Adrenal gland (tissue), 12 donors: ENCODE results near the gene STK39. TPM values are rescaled to one million over a fixed set of nuclear protein-coding genes. Genes with fewer than 3 reads are reported as not detected.

Source experiments
- DNase-seq, 7 donors: peaks; one replicate each; pipeline ENCODE4 v3.0.0-alpha.2; 2019 to 2020
- H3K27ac ChIP-seq, 5 donors: fragments of 200-600 bp; sonication (generic) in 4 of 5; 1 replicate in 3 of 5; 2 replicates in 2 of 5; pipeline versions ENCODE4 v1.5.1 to v1.8.0; 2016 to 2020; ENCODE audit warnings: mild to moderate bottlenecking in 1 of 5
- H3K27me3 ChIP-seq: fragments of 200-600 bp; 2 replicates; pipeline ENCODE4 v1.8.0; 2021
- H3K36me3 ChIP-seq, 2 donors: fragments of 200-600 bp; replicated peaks in 1 of 2; 1 replicate in 1 of 2; 2 replicates in 1 of 2; pipeline versions ENCODE4 v1.5.1 to v1.8.0; 2018 to 2022
- H3K4me1 ChIP-seq, 2 donors: fragments of 200-600 bp; replicated peaks in 1 of 2; 1 replicate in 1 of 2; 2 replicates in 1 of 2; pipeline versions ENCODE4 v1.5.1 to v1.8.0; 2018 to 2021
- H3K4me3 ChIP-seq, 4 donors: fragments of 200-600 bp; sonication (generic) in 3 of 4; one replicate each; pipeline ENCODE4 v1.5.1; 2016 to 2018
- H3K9me3 ChIP-seq, 3 donors: fragments of 200-600 bp; sonication (generic) in 1 of 3; replicated peaks in 1 of 3; 1 replicate in 2 of 3; 2 replicates in 1 of 3; pipeline versions ENCODE4 v1.5.1 to v1.8.0; 2016 to 2021
- POLR2A ChIP-seq, 2 donors: fragments of 450-650 bp; IDR thresholded peaks; one replicate each; pipeline ENCODE4 v1.6.1; 2017; ENCODE audit warnings: antibody characterized with exemption in 2 of 2, mild to moderate bottlenecking in 2 of 2, moderate library complexity in 1 of 2
- WGBS, 4 donors: extraction: QIAGEN DNeasy Blood & Tissue Kit in 2 of 4; methylation state at CpG; one replicate each; pipeline versions ENCODE4 v1.1.5 to v1.1.7; 2013 to 2017; 5-methylcytosine and 5-hydroxymethylcytosine counted together
- intact Hi-C, 2 donors: fragments of 100-400 bp; cut with DNase I; formaldehyde crosslinking; loops; one replicate each; pipeline versions ENCODE4 v1.14.1 to v1.15.0; 2022 to 2023
- polyA plus RNA-seq, 3 donors: library from polyadenylated mRNA; stranded (reverse); fragments of 200-250 nt in 2 of 3; fragments of 350-450 nt in 1 of 3; fragmentation: Illumina TruSeq in 1 of 3; extraction: RNeasy Lipid Tissue Mini Kit (QIAGEN cat#74804) in 1 of 3; gene quantifications; one replicate each; pipeline ENCODE4 v1.2.3, GENCODE V29; 2013 to 2014
- total RNA-seq, 9 donors: library from RNA; depleted of rRNA in 4 of 9; stranded (reverse); fragments of >200 nt in 4 of 9; fragments of 120-200 nt in 1 of 9; fragmentation: NEBNext Ultra II Directional in 1 of 9; extraction: Animal tissue kit (Norgen Biotek cat#: 25700) in 1 of 9; gene quantifications; one replicate each; pipeline versions ENCODE4 v1.1.0 to v1.2.4, GENCODE V29; 2013 to 2023
- TF ChIP-seq, protein P1 (sequence below), 6 experiments: fragments of 450-650 bp in 4 of 6; fragments of 200-600 bp in 2 of 6; sonication (generic) in 1 of 6; IDR thresholded peaks; 1 replicate in 5 of 6; 2 replicates in 1 of 6; pipeline versions ENCODE4 v1.5.1 to v1.8.0; 2016 to 2021; ENCODE audit warnings: antibody characterized with exemption in 6 of 6, mild to moderate bottlenecking in 2 of 6, moderate library complexity in 1 of 6
- donor health status: healthy with polysubstance abuse.
- donor health status: Bipolar disorder and iron deficiency.
- donor health status: DM: yes; HTN: yes; CAD: no.
- donor health status: DM: no; HTN: no; CAD: no.
- donor health status: DM: no; HTN: no; CAD: no.
- donor health status: DM: yes; HTN: yes; CAD: no.

Gene STK39
- total and polyA plus RNA-seq, 12 donors: 2.4 to 11.1 (median 5.8) TPM

DNA sequence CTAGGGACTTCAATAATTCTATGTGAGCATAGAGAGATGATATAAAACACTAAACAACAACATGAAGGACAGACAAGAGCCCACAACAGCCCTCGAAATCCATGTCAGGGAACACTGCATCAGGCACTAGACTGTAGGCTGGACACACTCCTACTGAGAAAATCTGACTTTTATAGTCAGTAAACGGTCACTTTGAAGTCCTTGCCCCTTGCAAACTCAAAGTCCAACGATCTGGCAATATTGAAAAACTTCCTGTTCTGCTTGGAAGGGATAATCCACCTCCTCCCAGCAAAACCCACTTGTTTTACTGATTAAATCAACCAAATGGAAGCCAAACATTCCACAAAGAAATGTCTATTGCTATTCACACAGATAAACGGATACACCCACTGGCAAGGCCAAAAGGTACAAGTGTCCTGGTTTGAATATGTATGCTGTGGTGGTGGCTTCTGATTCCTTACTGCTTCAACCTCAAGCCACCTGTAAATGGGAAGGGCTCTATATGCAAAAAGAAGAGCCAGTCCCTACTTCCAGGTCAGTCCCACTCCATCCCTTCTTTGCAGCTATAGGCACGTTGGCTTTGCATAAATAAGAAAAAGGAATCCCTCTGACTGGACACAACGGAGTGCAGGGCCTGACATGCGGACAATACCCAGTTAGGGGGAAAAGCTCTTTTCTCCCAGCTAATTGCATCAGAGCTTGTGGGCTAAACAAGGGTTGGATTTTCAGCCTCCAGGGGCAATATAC, 56.6 kb downstream of the STK39 start:
- WGBS, 4 donors: 80 to 96% (median 85%) methylated on average over 7 of the region's 7 CpGs
- H3K4me3 ChIP-seq: no peak overlapping the region
- H3K27me3 ChIP-seq: no peaks in the 10 kb centered on the region
- no peaks in the 10 kb centered on the region for H3K36me3 ChIP-seq
- intact Hi-C loops: no loop called here
- TF ChIP-seq POLR2A (IDR thresholded peaks at IDR 0.05): no peak
- TF ChIP-seq, protein P1, sequence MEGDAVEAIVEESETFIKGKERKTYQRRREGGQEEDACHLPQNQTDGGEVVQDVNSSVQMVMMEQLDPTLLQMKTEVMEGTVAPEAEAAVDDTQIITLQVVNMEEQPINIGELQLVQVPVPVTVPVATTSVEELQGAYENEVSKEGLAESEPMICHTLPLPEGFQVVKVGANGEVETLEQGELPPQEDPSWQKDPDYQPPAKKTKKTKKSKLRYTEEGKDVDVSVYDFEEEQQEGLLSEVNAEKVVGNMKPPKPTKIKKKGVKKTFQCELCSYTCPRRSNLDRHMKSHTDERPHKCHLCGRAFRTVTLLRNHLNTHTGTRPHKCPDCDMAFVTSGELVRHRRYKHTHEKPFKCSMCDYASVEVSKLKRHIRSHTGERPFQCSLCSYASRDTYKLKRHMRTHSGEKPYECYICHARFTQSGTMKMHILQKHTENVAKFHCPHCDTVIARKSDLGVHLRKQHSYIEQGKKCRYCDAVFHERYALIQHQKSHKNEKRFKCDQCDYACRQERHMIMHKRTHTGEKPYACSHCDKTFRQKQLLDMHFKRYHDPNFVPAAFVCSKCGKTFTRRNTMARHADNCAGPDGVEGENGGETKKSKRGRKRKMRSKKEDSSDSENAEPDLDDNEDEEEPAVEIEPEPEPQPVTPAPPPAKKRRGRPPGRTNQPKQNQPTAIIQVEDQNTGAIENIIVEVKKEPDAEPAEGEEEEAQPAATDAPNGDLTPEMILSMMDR (IDR thresholded peaks at IDR 0.05): no peak
- H3K27ac ChIP-seq: no peak overlapping the region
- peaks cover 0 to under 1% of the 10 kb centered on the region in 2 donors for H3K4me1 ChIP-seq
- H3K9me3 ChIP-seq: no peaks in the 10 kb centered on the region
- no peak for DNase-seq

DNA sequence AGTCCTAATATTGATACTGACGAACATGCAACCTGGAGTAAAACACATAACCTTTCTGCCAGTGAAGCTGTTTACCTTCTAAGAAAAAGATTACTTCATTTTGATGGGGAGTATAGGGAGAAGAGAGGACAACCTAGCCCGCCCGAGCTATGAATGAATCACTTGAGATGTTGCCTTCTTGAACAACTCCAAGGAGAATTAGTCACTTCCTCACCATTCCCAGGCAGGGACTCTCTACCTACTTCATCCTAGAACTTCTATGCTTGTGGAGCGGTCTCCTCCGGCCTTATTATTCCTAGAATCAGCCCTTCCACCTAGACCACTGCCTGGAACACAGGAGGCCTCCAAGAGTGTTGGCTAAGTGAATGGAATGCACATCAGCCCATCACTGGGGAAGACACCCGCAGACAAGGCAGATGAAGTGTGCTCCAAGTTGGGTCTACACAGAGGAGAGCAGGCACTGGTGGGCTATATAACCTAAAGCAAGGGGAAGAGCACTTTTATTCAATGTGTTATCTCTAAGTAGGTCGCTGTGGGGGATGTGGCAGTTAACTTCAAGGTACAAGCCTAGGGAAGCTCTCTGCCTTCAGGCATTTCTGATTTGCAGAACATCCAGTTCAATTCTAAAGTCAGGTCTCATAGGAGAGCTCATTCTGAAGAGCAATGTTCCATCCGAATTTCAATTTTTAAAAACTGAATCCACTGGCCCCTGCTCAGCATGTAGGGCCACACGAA, 57.4 kb downstream of the STK39 start:
- no peak for TF ChIP-seq POLR2A (IDR thresholded peaks at IDR 0.05)
- intact Hi-C loops: no loop called here

DNA sequence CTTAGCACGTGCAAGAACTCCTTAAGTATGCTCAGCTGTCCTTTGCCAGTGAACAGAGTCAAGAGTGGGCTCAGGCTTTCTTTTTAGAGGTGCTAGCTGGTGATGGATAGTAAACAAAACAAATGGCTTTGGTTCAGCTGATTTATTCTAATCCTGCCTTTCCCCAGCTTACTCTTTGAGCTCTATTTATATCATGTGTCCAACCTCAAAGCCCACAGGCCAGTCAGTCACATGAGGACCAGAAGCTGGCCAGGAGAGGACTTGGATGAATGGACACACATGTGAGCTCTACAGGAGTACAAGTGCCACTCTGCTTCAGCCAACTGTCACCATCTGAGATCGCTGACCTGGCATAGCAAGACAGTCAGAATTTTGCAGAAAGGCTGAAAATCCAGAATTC, 59.4 kb downstream of the STK39 start:
- no peak for DNase-seq
- TF ChIP-seq POLR2A (IDR thresholded peaks at IDR 0.05): no peak
- TF ChIP-seq, protein P1 (IDR thresholded peaks at IDR 0.05): no peak
- 98 to 100% (median 99%) methylated on average over 2 of the region's 2 CpGs for WGBS, 4 donors
- H3K36me3 ChIP-seq: no peaks in the 10 kb centered on the region
- no peak overlapping the region for H3K4me3 ChIP-seq
- intact Hi-C loops: no loop called here
- H3K4me1 ChIP-seq: peaks cover 0 to 6% of the 10 kb centered on the region in 2 donors
- H3K9me3 ChIP-seq: no peaks in the 10 kb centered on the region
- no peaks in the 10 kb centered on the region for H3K27me3 ChIP-seq
- H3K27ac ChIP-seq: no peak overlapping the region

More for the DNA sequence above, 57.4 kb downstream of the STK39 start:
- DNase-seq: no peak
- Histone ChIP-seq H3K9me3 (no peaks in the 10 kb centered on the region), H3K4me1 (peaks cover 0 to 6% of the 10 kb centered on the region in 2 donors), H3K4me3 (no peak overlapping the region), H3K27ac (no peak overlapping the region), H3K27me3 (no peaks in the 10 kb centered on the region), H3K36me3 (no peaks in the 10 kb centered on the region)
- 87 to 94% (median 91%) methylated on average over 9 of the region's 9 CpGs for WGBS, 4 donors

DNA sequence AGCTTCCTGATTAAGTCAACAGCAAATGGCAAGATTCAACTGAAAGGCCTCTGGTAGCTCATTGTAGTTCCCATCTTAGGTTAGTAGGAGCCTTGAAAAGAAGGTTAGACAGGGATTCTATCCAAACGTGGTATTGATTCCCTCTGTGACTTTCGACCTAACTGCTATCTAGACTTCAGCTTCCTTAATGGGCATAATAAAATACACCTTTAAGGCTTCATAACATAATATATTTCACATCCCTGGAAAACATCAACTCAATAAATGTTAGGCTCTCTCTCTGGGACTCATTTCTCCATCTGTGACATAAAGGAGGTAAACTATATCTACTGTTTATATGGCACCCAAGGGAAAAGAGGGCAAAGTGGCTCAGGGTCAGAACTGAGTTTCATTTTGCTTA, 60.9 kb downstream of the STK39 start:
- TF ChIP-seq, protein P1 (IDR thresholded peaks at IDR 0.05): no peak
- no peak for TF ChIP-seq POLR2A (IDR thresholded peaks at IDR 0.05)
- Histone ChIP-seq H3K27ac (no peak overlapping the region), H3K27me3 (no peaks in the 10 kb centered on the region), H3K36me3 (no peaks in the 10 kb centered on the region), H3K4me3 (no peak overlapping the region), H3K9me3 (no peaks in the 10 kb centered on the region), H3K4me1 (peaks cover 0 to 6% of the 10 kb centered on the region in 2 donors)
- no peak for DNase-seq
- intact Hi-C loops: no loop called here
- WGBS, 4 donors: 76 to 91% (median 83%) methylated on average over 2 of the region's 2 CpGs
